Osteoblast (primary cell): ENCODE results near the gene THOP1. TPM values are rescaled to one million over a fixed set of nuclear protein-coding genes. Genes with fewer than 3 reads are reported as not detected.

ENCODE experiments used
- DNase-seq: peaks from one replicate; pipeline ENCODE4 v3.0.0; 2011; ENCODE audit warnings: low spot score, mixed read lengths; ENCODE audit not compliant: insufficient read length; ENCODE audit errors: missing footprints
- H2AFZ ChIP-seq: 2 replicates; pipeline ENCODE4 v1.6.0; 2011; ENCODE audit warnings: mild to moderate bottlenecking, low read length
- H3K27ac ChIP-seq: 2 replicates; pipeline ENCODE4 v1.5.1; 2011; ENCODE audit warnings: mild to moderate bottlenecking, low read depth, low read length, moderate library complexity
- H3K27me3 ChIP-seq: 2 replicates; pipeline ENCODE4 v1.6.0; 2012; ENCODE audit warnings: mild to moderate bottlenecking, control low read depth, inconsistent platforms, low read length, moderate library complexity; ENCODE audit not compliant: insufficient read depth
- H3K36me3 ChIP-seq: 2 replicates; pipeline ENCODE4 v1.5.1; 2011; ENCODE audit warnings: mild to moderate bottlenecking, low read length, control low read depth, moderate library complexity; ENCODE audit not compliant: insufficient read depth
- H3K4me1 ChIP-seq: 2 replicates; pipeline ENCODE4 v1.5.1; 2011; ENCODE audit warnings: mild to moderate bottlenecking, low read length, control low read depth, moderate library complexity; ENCODE audit not compliant: insufficient read depth
- H3K4me2 ChIP-seq: 2 replicates; pipeline ENCODE4 v1.6.0; 2011; ENCODE audit warnings: mild to moderate bottlenecking, low read length; ENCODE audit not compliant: insufficient read depth
- H3K4me3 ChIP-seq: fragments of 200-600 bp; sonication (generic); 3 replicates; pipeline ENCODE4 v1.5.1; 2012; ENCODE audit warnings: mild to moderate bottlenecking, low read length, inconsistent platforms; ENCODE audit not compliant: insufficient read depth
- H3K79me2 ChIP-seq: 2 replicates; pipeline ENCODE4 v1.6.0; 2012; ENCODE audit warnings: mild to moderate bottlenecking, low read length, control low read depth, inconsistent platforms; ENCODE audit not compliant: insufficient read depth
- H3K9me3 ChIP-seq: 2 replicates; pipeline ENCODE4 v1.5.1; 2011; ENCODE audit warnings: low read depth, low read length, control low read depth
- H4K20me1 ChIP-seq: 2 replicates; pipeline ENCODE4 v1.6.0; 2012; ENCODE audit warnings: mild to moderate bottlenecking, low read length, control low read depth; ENCODE audit not compliant: insufficient read depth
- CTCF ChIP-seq: IDR thresholded peaks from 2 replicates; pipeline ENCODE4 v1.5.1; 2011; ENCODE audit warnings: mild to moderate bottlenecking, low read depth, low read length, moderate library complexity; ENCODE audit errors: extremely low read depth
- total RNA-seq: library from RNA; depleted of rRNA; stranded (reverse); fragments of >200 nt; gene quantifications from 2 replicates; pipeline ENCODE4 v1.2.3, GENCODE V29; 2012

THOP1 gene
- total RNA-seq, 1 donor = 45.6 TPM

GRCh38 chr19:2852598-2852997 is 67.3 kb downstream of the THOP1 start:
- H3K4me2 ChIP-seq = no peak overlapping the region
- DNase-seq = no peak
- no peak for TF ChIP-seq CTCF
- no peak overlapping the region for H3K27ac ChIP-seq
- H3K9me3 ChIP-seq = peaks cover 39% of the 10 kb centered on the region
- no peak overlapping the region for H2AFZ ChIP-seq
- peaks cover 38% of the 10 kb centered on the region for H3K36me3 ChIP-seq
- peaks cover 17% of the 10 kb centered on the region for H3K79me2 ChIP-seq
- H4K20me1 ChIP-seq = no peaks in the 10 kb centered on the region
- H3K4me3 ChIP-seq = no peak overlapping the region
- H3K27me3 ChIP-seq = no peaks in the 10 kb centered on the region
- no peaks in the 10 kb centered on the region for H3K4me1 ChIP-seq

GRCh38 chr19:2853015-2853606 is 67.8 kb downstream of the THOP1 start:
- H3K27me3 ChIP-seq = no peaks in the 10 kb centered on the region
- no peak overlapping the region for H3K4me2 ChIP-seq
- no peak overlapping the region for H2AFZ ChIP-seq
- H3K36me3 ChIP-seq = peaks cover 38% of the 10 kb centered on the region
- no peak overlapping the region for H3K4me3 ChIP-seq
- TF ChIP-seq CTCF = no peak
- peaks cover 42% of the 10 kb centered on the region for H3K9me3 ChIP-seq
- no peak overlapping the region for H3K27ac ChIP-seq
- no peak for DNase-seq
- H4K20me1 ChIP-seq = no peaks in the 10 kb centered on the region
- H3K79me2 ChIP-seq = peaks cover 14% of the 10 kb centered on the region
- no peaks in the 10 kb centered on the region for H3K4me1 ChIP-seq

- Histone ChIP-seq H3K4me2 (no peak overlapping the region), H3K79me2 (peaks cover 4% of the 10 kb centered on the region), H3K36me3 (peaks cover 38% of the 10 kb centered on the region), H2AFZ (no peak overlapping the region), H3K9me3 (peaks cover 58% of the 10 kb centered on the region), H3K4me3 (no peak overlapping the region), H3K4me1 (no peaks in the 10 kb centered on the region), H4K20me1 (no peaks in the 10 kb centered on the region), H3K27ac (no peak overlapping the region), H3K27me3 (no peaks in the 10 kb centered on the region)
- no peak for DNase-seq
- TF ChIP-seq CTCF = no peak
These were observed 69.5 kb downstream of the THOP1 start for GRCh38 chr19:2854849-2855248.

- Histone ChIP-seq H3K4me3 (no peak overlapping the region), H3K36me3 (peaks cover 28% of the 10 kb centered on the region), H3K27ac (no peak overlapping the region), H3K4me2 (no peak overlapping the region), H3K9me3 (peaks cover 57% of the 10 kb centered on the region), H3K27me3 (no peaks in the 10 kb centered on the region), H4K20me1 (no peaks in the 10 kb centered on the region), H3K79me2 (no peaks in the 10 kb centered on the region), H3K4me1 (no peaks in the 10 kb centered on the region), H2AFZ (no peak overlapping the region)
- no peak for TF ChIP-seq CTCF
- no peak for DNase-seq
These were observed 71.3 kb downstream of the THOP1 start for GRCh38 chr19:2856457-2857050.
